HepG2 (cell line): ENCODE results near the gene L2HGDH. TPM values are rescaled to one million over a fixed set of nuclear protein-coding genes. Genes with fewer than 3 reads are reported as not detected.
A peak's percentile ranks its signal among the peaks of the same experiment; 100 is the strongest.

Experiments
- BRCA1 ChIP-seq: sonication (generic); formaldehyde crosslinking; IDR thresholded peaks from 2 replicates; pipeline ENCODE4 v1.4.0; 2020; ENCODE audit warnings: missing genetic modification reagents
- DMAP1 ChIP-seq: IDR thresholded peaks from 2 replicates; pipeline ENCODE4 v1.6.1; 2016
- HNF4A ChIP-seq: sonication (generic); formaldehyde crosslinking; IDR thresholded peaks from 2 replicates; pipeline ENCODE4 v1.4.0; 2020; ENCODE audit warnings: missing genetic modification reagents
- HOXA3 ChIP-seq: sonication (generic); formaldehyde crosslinking; IDR thresholded peaks from 2 replicates; pipeline ENCODE4 v1.5.0; 2020; ENCODE audit warnings: missing genetic modification reagents
- KLF11 ChIP-seq: IDR thresholded peaks from 2 replicates; pipeline ENCODE4 v1.6.1; 2016; ENCODE audit warnings: missing compliant biosample characterization
- MAFK ChIP-seq, 2 experiments: IDR thresholded peaks in 1 of 2; conservative IDR thresholded peaks in 1 of 2; 2 replicates each; pipeline ENCODE4 v1.6.1; 2011; ENCODE audit warnings: improper control_type of control experiment in 2 of 2, low read length in 2 of 2
- ZKSCAN5 ChIP-seq: sonication (generic); formaldehyde crosslinking; IDR thresholded peaks from 2 replicates; pipeline ENCODE4 v1.5.1; 2020; ENCODE audit warnings: mild to moderate bottlenecking, missing genetic modification reagents
- ZNF790 ChIP-seq: sonication (generic); formaldehyde crosslinking; IDR thresholded peaks from 2 replicates; pipeline ENCODE4 v1.8.0; 2022; ENCODE audit warnings: missing genetic modification reagents, mild to moderate bottlenecking, borderline replicate concordance
- polyA plus RNA-seq, 8 experiments: library from polyadenylated mRNA; depleted of rRNA in 3 of 8; stranded (reverse) in 7 of 8; unstranded in 1 of 8; fragments of >200 nt; fragmentation: Illumina TruSeq in 4 of 8; extraction: Trizol in 4 of 8; gene quantifications; 2 replicates each; pipeline versions ENCODE4 v1.2.1 to v1.2.3, GENCODE V29; 2011 to 2016; ENCODE audit warnings: low read depth in 4 of 8, missing spikeins in 1 of 8, mixed read lengths in 1 of 8; ENCODE audit not compliant: insufficient read depth in 1 of 8
- total RNA-seq, 5 experiments: library from RNA; depleted of rRNA; stranded (reverse); fragments of >200 nt; fragmentation: Illumina TruSeq; extraction: Trizol; gene quantifications; 2 replicates each; pipeline ENCODE4 v1.2.3, GENCODE V29; 2016; ENCODE audit warnings: low read depth in 1 of 5
- TF ChIP-seq, protein P1 (sequence below): sonication (generic); formaldehyde crosslinking; IDR thresholded peaks from 2 replicates; pipeline ENCODE4 v1.4.0; 2020; ENCODE audit warnings: mild to moderate bottlenecking, missing genetic modification reagents
- TF ChIP-seq, protein P2 (sequence below), 2 experiments: fragments of 450-650 bp in 1 of 2; sonication (generic) in 1 of 2; formaldehyde crosslinking in 1 of 2; IDR thresholded peaks; 2 replicates each; pipeline versions ENCODE4 v1.6.1 to v1.8.0; 2016 to 2022; ENCODE audit warnings: antibody characterized with exemption in 1 of 2, mild to moderate bottlenecking in 1 of 2, missing genetic modification reagents in 1 of 2
- TF ChIP-seq, protein P3 (sequence below): sonication (generic); formaldehyde crosslinking; IDR thresholded peaks from 2 replicates; pipeline ENCODE4 v1.5.0; 2020; ENCODE audit warnings: missing genetic modification reagents

The L2HGDH gene
- total and polyA plus RNA-seq, 2 of the 13 experiments (the other 11 are each of a cell fraction or from before 2014, with no cell fraction given): 3.3 to 5.0 TPM

DNA sequence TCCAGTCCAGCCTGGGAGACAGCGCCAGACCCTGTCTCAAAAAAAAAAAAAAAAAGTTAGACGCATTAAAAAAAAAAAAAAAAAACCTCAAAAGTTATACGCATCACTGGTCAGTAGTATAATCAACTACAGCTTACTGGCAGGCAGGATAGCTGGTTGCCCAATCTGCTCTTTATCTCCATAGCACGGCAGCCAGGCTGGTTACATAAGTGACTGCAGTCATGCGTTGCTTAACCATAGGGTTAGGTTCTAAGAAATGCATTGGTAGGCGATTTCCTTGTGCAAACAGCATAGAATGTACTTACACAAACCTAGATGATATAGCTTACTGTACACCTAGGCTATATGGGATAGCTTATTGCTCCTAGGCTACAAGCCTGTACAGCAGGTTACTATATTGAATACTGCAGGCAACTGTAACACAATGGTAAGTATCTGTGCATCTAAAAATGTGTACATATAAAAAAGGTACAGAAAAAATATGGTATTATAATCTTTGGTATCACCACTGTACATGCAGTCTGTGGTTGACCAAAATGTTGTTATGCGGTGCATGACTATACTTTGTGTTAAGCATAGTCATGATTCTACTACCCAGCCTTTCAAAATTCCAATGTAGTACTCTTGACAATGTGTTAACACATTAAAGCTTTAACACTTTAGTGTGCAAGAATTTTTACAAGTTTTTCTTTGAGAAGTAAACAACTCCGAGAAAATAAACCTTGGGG lies 8.1 kb downstream of the L2HGDH start (continued):
- TF ChIP-seq, protein P1, sequence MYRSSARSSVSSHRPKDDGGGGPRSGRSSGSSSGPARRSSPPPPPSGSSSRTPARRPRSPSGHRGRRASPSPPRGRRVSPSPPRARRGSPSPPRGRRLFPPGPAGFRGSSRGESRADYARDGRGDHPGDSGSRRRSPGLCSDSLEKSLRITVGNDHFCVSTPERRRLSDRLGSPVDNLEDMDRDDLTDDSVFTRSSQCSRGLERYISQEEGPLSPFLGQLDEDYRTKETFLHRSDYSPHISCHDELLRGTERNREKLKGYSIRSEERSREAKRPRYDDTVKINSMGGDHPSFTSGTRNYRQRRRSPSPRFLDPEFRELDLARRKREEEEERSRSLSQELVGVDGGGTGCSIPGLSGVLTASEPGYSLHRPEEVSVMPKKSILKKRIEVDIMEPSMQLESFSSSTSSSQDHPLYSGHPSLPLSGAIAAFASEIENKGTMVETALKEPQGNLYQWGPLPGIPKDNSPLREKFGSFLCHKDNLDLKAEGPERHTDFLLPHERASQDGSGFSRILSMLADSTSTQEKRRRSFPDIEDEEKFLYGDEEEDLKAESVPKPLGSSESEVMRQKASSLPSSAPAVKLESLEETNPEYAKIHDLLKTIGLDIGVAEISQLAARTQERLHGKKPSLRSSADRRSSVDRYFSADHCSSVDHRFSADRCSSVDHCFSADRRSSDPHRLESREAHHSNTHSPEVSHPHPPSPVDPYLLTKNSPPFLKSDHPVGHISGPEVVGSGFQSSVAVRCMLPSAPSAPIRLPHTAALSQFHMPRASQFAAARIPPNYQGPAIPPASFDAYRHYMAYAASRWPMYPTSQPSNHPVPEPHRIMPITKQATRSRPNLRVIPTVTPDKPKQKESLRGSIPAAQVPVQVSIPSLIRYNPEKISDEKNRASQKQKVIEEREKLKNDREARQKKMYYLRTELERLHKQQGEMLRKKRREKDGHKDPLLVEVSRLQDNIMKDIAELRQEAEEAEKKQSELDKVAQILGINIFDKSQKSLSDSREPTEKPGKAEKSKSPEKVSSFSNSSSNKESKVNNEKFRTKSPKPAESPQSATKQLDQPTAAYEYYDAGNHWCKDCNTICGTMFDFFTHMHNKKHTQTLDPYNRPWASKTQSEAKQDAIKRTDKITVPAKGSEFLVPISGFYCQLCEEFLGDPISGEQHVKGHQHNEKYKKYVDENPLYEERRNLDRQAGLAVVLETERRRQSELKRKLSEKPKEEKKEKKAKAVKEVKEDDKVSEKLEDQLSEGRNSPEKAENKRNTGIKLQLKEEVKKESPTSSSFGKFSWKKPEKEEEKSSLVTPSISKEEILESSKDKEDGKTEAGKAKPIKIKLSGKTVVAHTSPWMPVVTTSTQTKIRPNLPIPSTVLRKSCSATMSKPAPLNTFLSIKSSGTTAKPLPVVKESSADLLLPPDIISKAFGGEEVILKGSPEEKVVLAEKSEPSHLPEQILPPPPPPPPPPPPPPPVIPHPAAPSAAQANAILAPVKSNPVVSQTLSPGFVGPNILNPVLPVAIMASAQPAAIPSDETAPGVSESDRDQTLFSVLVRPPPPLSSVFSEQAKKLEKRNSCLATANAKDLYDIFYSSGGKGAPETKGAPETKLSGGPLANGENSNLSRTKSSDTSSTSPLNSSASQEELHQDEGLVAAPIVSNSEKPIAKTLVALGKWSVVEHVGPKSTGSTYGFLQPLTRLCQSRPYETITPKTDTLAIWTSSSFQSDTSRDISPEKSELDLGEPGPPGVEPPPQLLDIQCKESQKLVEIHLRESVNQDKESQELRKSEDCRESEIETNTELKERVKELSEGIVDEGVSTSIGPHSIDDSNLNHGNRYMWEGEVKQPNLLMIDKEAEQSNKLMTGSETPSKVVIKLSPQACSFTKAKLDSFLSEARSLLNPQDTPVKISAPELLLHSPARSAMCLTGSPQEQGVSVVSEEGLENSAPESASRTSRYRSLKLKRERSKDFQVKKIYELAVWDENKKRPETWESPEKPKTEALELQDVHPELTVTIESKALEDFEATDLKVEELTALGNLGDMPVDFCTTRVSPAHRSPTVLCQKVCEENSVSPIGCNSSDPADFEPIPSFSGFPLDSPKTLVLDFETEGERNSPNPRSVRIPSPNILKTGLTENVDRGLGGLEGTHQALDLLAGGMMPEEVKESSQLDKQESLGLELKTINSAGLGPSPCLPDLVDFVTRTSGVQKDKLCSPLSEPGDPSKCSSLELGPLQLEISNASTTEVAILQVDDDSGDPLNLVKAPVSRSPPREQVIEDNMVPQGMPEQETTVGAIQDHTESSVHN (CRISPR knock-in tag): no peak
- TF ChIP-seq, protein P2, sequence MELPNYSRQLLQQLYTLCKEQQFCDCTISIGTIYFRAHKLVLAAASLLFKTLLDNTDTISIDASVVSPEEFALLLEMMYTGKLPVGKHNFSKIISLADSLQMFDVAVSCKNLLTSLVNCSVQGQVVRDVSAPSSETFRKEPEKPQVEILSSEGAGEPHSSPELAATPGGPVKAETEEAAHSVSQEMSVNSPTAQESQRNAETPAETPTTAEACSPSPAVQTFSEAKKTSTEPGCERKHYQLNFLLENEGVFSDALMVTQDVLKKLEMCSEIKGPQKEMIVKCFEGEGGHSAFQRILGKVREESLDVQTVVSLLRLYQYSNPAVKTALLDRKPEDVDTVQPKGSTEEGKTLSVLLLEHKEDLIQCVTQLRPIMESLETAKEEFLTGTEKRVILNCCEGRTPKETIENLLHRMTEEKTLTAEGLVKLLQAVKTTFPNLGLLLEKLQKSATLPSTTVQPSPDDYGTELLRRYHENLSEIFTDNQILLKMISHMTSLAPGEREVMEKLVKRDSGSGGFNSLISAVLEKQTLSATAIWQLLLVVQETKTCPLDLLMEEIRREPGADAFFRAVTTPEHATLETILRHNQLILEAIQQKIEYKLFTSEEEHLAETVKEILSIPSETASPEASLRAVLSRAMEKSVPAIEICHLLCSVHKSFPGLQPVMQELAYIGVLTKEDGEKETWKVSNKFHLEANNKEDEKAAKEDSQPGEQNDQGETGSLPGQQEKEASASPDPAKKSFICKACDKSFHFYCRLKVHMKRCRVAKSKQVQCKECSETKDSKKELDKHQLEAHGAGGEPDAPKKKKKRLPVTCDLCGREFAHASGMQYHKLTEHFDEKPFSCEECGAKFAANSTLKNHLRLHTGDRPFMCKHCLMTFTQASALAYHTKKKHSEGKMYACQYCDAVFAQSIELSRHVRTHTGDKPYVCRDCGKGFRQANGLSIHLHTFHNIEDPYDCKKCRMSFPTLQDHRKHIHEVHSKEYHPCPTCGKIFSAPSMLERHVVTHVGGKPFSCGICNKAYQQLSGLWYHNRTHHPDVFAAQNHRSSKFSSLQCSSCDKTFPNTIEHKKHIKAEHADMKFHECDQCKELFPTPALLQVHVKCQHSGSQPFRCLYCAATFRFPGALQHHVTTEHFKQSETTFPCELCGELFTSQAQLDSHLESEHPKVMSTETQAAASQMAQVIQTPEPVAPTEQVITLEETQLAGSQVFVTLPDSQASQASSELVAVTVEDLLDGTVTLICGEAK (IDR thresholded peaks at IDR 0.05): no peak
- TF ChIP-seq, protein P2 (CRISPR knock-in tag; IDR thresholded peaks at IDR 0.05): no peak
- TF ChIP-seq ZKSCAN5 (CRISPR knock-in tag) (no peak), HOXA3 (CRISPR knock-in tag) (peak; percentile 84), KLF11 (CRISPR knock-in tag) (no peak), MAFK (conservative IDR thresholded peaks at IDR 0.05 in 1 of 2, IDR thresholded peaks at IDR 0.05 in 1 of 2; ENCODE audit: low read length in 2 of 2) (peak; percentile 89 to 93), ZNF790 (CRISPR knock-in tag) (no peak), DMAP1 (0 out of 2 replicates have a peak, but pooled peaks have one; percentile 46), HNF4A (CRISPR knock-in tag) (peak; percentile 76), BRCA1 (CRISPR knock-in tag) (no peak)
- TF ChIP-seq, protein P3, sequence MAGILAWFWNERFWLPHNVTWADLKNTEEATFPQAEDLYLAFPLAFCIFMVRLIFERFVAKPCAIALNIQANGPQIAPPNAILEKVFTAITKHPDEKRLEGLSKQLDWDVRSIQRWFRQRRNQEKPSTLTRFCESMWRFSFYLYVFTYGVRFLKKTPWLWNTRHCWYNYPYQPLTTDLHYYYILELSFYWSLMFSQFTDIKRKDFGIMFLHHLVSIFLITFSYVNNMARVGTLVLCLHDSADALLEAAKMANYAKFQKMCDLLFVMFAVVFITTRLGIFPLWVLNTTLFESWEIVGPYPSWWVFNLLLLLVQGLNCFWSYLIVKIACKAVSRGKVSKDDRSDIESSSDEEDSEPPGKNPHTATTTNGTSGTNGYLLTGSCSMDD: no peak
